OCI-LY3 (cell line): ENCODE results near the gene ZNF786.

ENCODE experiments used
- CTCF ChIP-seq: fragments of 200-600, 300-600 bp; sonication (generic); IDR thresholded peaks from 2 replicates; pipeline ENCODE4 v1.5.1; 2014; ENCODE audit warnings: antibody characterized with exemption, low read length, low read depth
- EZH2phosphoT487 ChIP-seq: fragments of 200-600 bp; shearing (Covaris generic); IDR thresholded peaks from 2 replicates; pipeline ENCODE4 v1.6.1; 2018; ENCODE audit warnings: antibody characterized with exemption, mixed run types, low read depth

GRCh38 chr7:149104214-149104613 is 13.7 kb upstream of the ZNF786 start:
- no peak for TF ChIP-seq CTCF
- no peak for TF ChIP-seq EZH2phosphoT487
